ENCODE data around the gene NPTN. TPM values are rescaled to one million over a fixed set of nuclear protein-coding genes. Genes with fewer than 3 reads are reported as not detected.

The NPTN gene
- total and polyA plus RNA-seq, 12 donors: 89.9 to 212 (median 186) TPM

GRCh38 chr15:73515527-73515926 lies 117.7 kb downstream of the NPTN start:
- Histone ChIP-seq H3K9me3 (peaks cover 0 to 8% (median 0%) of the 10 kb centered on the region in 11 donors), H3K36me3 (no peaks in the 10 kb centered on the region), H3K27ac (peak overlapping the region in 3 of 10 donors; percentile 7 to 15 (median 12)), H3K27me3 (no peaks in the 10 kb centered on the region), H3K4me3 (no peak overlapping the region), H3K4me1 (peaks cover 0 to 25% (median 9%) of the 10 kb centered on the region in 9 donors)
- DNase-seq (no peak), ATAC-seq (peak in 3 of 8 donors; percentile 38 to 61 (median 56))
- TF ChIP-seq CTCF (IDR thresholded peaks at IDR 0.05): no peak
- intact Hi-C loops (cut with DNase I): loop anchor here in 3 of 10 donors (5.0 to 10.0 kb wide), 3 partner anchors 123 to 143 kb away; no protein-coding TSS in a partner anchor
- 29 to 49% methylated on average over 1 of the region's 1 CpG for WGBS, 2 donors

Other genes with a start within 250 kb of the NPTN start
- gene REC114, start 190.2 kb downstream of the NPTN start, total RNA-seq: under 1 TPM in 4 of 10 donors, not detected in 6; 0.28 to 0.62 (median 0.44) TPM
- gene REC114, start 190.2 kb downstream of the NPTN start, polyA plus RNA-seq: not detected
- gene CD276, start 51.0 kb upstream of the NPTN start, total RNA-seq: 10 to 100 TPM; 26.5 to 77.1 (median 38.1) TPM
- 10 to 100 TPM; 34.2 to 45.1 TPM for gene CD276, start 51.0 kb upstream of the NPTN start, polyA plus RNA-seq
- gene INSYN1, start 120.0 kb upstream of the NPTN start, total RNA-seq: 100 to 1,000 TPM in 4 of 10 donors, 10 to 100 TPM in 6; 56.4 to 221 (median 74.9) TPM
- gene INSYN1, start 120.0 kb upstream of the NPTN start, polyA plus RNA-seq: 100 to 1,000 TPM; 134 to 154 TPM
- gene TBC1D21, start 240.2 kb upstream of the NPTN start, total RNA-seq: not detected
- not detected for gene TBC1D21, start 240.2 kb upstream of the NPTN start, polyA plus RNA-seq